ENCODE measurements around the gene ERBB2. TPM values are rescaled to one million over a fixed set of nuclear protein-coding genes. Genes with fewer than 3 reads are reported as not detected.
A peak's percentile ranks its signal among the peaks of the same experiment; 100 is the strongest.

The ERBB2 gene
- total and polyA plus RNA-seq, 10 of the 15 experiments (the other 5 are each of a cell fraction or from before 2014, with no cell fraction given): 0.39 to 7.0 (median 4.3) TPM

- in situ Hi-C loops (cut with MboI) (no loop called here), intact Hi-C loops (cut with micrococcal nuclease; ENCODE audit: unreplicated experiment) (no loop called here)
- POLR2A ChIA-PET: interaction anchor here (0.5 to 2.6 kb wide), 6 partner anchors 12 to 298 kb away, joined by 3 to 9 read pairs (median 4); partner anchors contain the start of genes IKZF3, MIEN1 and PGAP3
- BruUV-seq (replicated peaks): no TSS peak
- WGBS (ENCODE audit: insufficient coverage, insufficient replicate concordance, low lambda C conversion rate, missing lambda C conversion rate): 65% methylated on average over 10 of the region's 10 CpGs
- Histone ChIP-seq H3K9ac (ENCODE audit: control insufficient read depth, insufficient read depth, low read length) (no peak overlapping the region), H2AFZ (ENCODE audit: control insufficient read depth, low read depth, low read length) (no peak overlapping the region; the same call in 1 of the 2 replicates), H3K4me2 (ENCODE audit: control insufficient read depth, insufficient read depth) (no peak overlapping the region), H3K9me3 (replicated peaks; ENCODE audit: control insufficient read depth, insufficient read depth, low read length) (no peaks in the 10 kb centered on the region), H3K27me3 (replicated peaks in 1 of 2; ENCODE audit: control insufficient read depth in 2 of 2, insufficient read depth in 2 of 2, low read length in 1 of 2) (no peaks in the 10 kb centered on the region; a peak in 1 of 4 replicates), H3K27ac (ENCODE audit: control insufficient read depth, insufficient read depth) (no peak overlapping the region), H3K4me1 (ENCODE audit: control insufficient read depth, insufficient read depth, low read length) (peaks cover 37% of the 10 kb centered on the region), H3K4me3 (no peak overlapping the region), H4K20me1 (ENCODE audit: control insufficient read depth, insufficient read depth) (no peaks in the 10 kb centered on the region), H3K79me2 (ENCODE audit: control insufficient read depth, insufficient read depth, low read length) (no peaks in the 10 kb centered on the region), H3K36me3 (ENCODE audit: control insufficient read depth in 2 of 2, insufficient read depth in 2 of 2, low read length in 1 of 2) (no peaks in the 10 kb centered on the region)
- SMC1A ChIA-PET (ENCODE audit: uncharacterized antibody, unreplicated experiment): interaction anchor here (0.6 to 2.0 kb wide), 6 partner anchors 13 to 693 kb away, joined by 3 to 11 read pairs (median 4); partner anchors contain the start of genes MIEN1 and PGAP3
- ATAC-seq (no peak; the same call in 1 of the 3 replicates), DNase-seq (ENCODE audit: low read depth, low spot score) (no peak), FAIRE-seq (no peak)
- RAD21 ChIA-PET (ENCODE audit: unreplicated experiment): interaction anchor here (0.9 to 3.1 kb wide), 10 partner anchors 12 to 353 kb away, joined by 3 to 10 read pairs (median 5); partner anchors contain the start of genes MIEN1 and PGAP3
- TF ChIP-seq TBL1XR1 (IDR thresholded peaks at IDR 0.05; ENCODE audit: low read depth, low read length) (no peak), PBX3 (IDR thresholded peaks at IDR 0.05; ENCODE audit: insufficient replicate concordance, low read depth, low read length) (no peak), NR2F1 (conservative IDR thresholded peaks at IDR 0.05) (peak; percentile 58), ZBTB40 (IDR thresholded peaks at IDR 0.05; ENCODE audit: borderline replicate concordance) (no peak), SMAD5 (IDR thresholded peaks at IDR 0.05; ENCODE audit: low read depth) (no peak), NFXL1 (IDR thresholded peaks at IDR 0.05; ENCODE audit: borderline replicate concordance) (no peak), ATF3 (IDR thresholded peaks at IDR 0.05; ENCODE audit: borderline replicate concordance, extremely low read depth, low read depth, low read length) (no peak), TCF3 (IDR thresholded peaks at IDR 0.05; ENCODE audit: borderline replicate concordance, insufficient read depth, low read depth, low read length) (no peak), NFIC (IDR thresholded peaks at IDR 0.05; ENCODE audit: low read depth, low read length) (no peak), CHD4 (IDR thresholded peaks at IDR 0.05) (no peak), ZNF274 (IDR thresholded peaks at IDR 0.05; ENCODE audit: insufficient read depth, insufficient read length) (no peak), MLLT1 (IDR thresholded peaks at IDR 0.05) (0 out of 2 replicates have a peak, but pooled peaks have one; percentile 28), KDM1A (IDR thresholded peaks at IDR 0.05; ENCODE audit: borderline replicate concordance) (no peak)
- CTCF ChIA-PET: interaction anchor here (0.8 to 9.1 kb wide), 8 partner anchors 12 to 56 kb away, joined by 3 to 114 read pairs (median 6); partner anchors contain the start of genes MIEN1 and PGAP3
These were observed 24.3 kb upstream of the ERBB2 start for GRCh38 chr17:39675390-39676082.
